ENCODE data around the gene C8G.

The C8G gene

GRCh38 chr9:136970361-136970760 lies 25.3 kb downstream of the C8G start:
- DNase-seq = no peak

GRCh38 chr9:136971746-136972145 lies 26.7 kb downstream of the C8G start:
- no peak for DNase-seq

- no peak for DNase-seq
Observed at GRCh38 chr9:136972335-136972734, 27.3 kb downstream of the C8G start.

GRCh38 chr9:136972743-136973142 lies 27.7 kb downstream of the C8G start:
- DNase-seq = no peak

GRCh38 chr9:136973618-136974617 lies 28.9 kb downstream of the C8G start:
- no peak for DNase-seq

- DNase-seq = no peak
Observed at GRCh38 chr9:136974817-136975535, 29.9 kb downstream of the C8G start.

- DNase-seq = peak; percentile 70
Observed at GRCh38 chr9:136975644-136976043, 30.6 kb downstream of the C8G start.

GRCh38 chr9:136977223-136977622 lies 32.2 kb downstream of the C8G start, which contains the start of gene PTGDS:
TSS of gene PTGDS (plus strand) at chr9:136977504. CDS start at chr9:136977579, 75 bp downstream.
- no peak for DNase-seq

- no peak for DNase-seq
Observed at GRCh38 chr9:136977649-136978072, 32.6 kb downstream of the C8G start.

GRCh38 chr9:136978073-136978864 lies 33.2 kb downstream of the C8G start:
- peak; percentile 74 for DNase-seq

GRCh38 chr9:136978865-136979544 lies 34.0 kb downstream of the C8G start:
- DNase-seq = no peak

GRCh38 chr9:136979769-136980587 lies 34.9 kb downstream of the C8G start:
- no peak for DNase-seq

GRCh38 chr9:136980669-136981478 lies 35.8 kb downstream of the C8G start:
- DNase-seq = no peak

GRCh38 chr9:136981588-136982231 lies 36.7 kb downstream of the C8G start:
- DNase-seq = no peak

GRCh38 chr9:136982232-136983051 lies 37.4 kb downstream of the C8G start, which contains the start of gene LCNL1:
TSS of gene LCNL1 (plus strand) at chr9:136982993. CDS start at chr9:136983587, 594 bp downstream.
- DNase-seq = no peak

- no peak for DNase-seq
Observed at GRCh38 chr9:136983167-136983566, 38.1 kb downstream of the C8G start.

- DNase-seq = no peak
Observed at GRCh38 chr9:136983656-136984314, 38.7 kb downstream of the C8G start.

GRCh38 chr9:136984464-136985026 lies 39.5 kb downstream of the C8G start:
- DNase-seq = no peak

Measured in left hindlimb (tissue), 1 donor.